SK-N-MC (cell line): ENCODE measurements around the gene HSPA1L.

Experiments
- EZH2 ChIP-seq: fragments of 200-600 bp; sonication (generic); IDR thresholded peaks from one replicate; pipeline ENCODE4 v1.6.1; 2017; ENCODE audit warnings: antibody characterized with exemption
- FOXP2 ChIP-seq: optimal IDR thresholded peaks from 2 replicates; pipeline ENCODE3; 2011; ENCODE audit warnings: mild to moderate bottlenecking, moderate library complexity; ENCODE audit not compliant: insufficient read depth; ENCODE audit errors: extremely low read length, control extremely low read depth

DNA sequence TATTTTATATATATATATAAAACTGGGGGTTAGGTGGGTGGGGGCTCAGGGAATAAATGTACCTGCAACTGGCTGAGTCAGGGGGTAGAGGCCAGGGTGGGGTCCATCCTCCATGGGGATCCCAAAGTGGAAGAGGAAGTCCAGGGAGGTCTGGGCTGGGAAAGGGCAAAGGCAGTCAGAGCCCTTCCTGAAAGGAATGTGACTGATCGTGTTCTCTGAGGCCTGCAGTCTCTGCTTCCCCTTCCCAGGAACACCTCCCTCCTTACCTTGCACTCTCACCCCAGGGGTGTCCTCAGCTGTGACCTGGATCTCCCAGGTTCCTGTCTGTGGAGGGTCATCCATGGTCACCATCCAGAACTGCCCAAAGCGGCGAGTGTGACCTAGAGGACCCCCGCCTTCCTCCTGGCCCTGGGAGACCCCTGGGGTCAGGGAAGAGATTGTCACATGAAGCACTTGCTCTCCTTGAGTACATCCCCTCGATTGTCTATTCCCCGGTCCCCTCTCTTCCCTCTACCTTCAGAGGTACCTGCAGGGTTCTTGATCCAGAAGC, 47.9 kb downstream of the HSPA1L start:
- TF ChIP-seq EZH2, result no peak
- TF ChIP-seq FOXP2, result no peak
